K562 (cell line): ENCODE measurements around the gene PRR11. TPM values are rescaled to one million over a fixed set of nuclear protein-coding genes. Genes with fewer than 3 reads are reported as not detected.

Experiments
- CHD1 ChIP-seq: fragments of 200-600 bp; sonication (generic); IDR thresholded peaks from one replicate; pipeline ENCODE4 v1.6.1; 2012; ENCODE audit warnings: mild to moderate bottlenecking, moderate library complexity, low read length, inconsistent platforms
- CREB3L1 ChIP-seq: fragments of 450-650 bp; IDR thresholded peaks from 2 replicates; pipeline ENCODE4 v1.6.1; 2014; ENCODE audit warnings: low read depth, mild to moderate bottlenecking, moderate library complexity, borderline replicate concordance
- DPF2 ChIP-seq: fragments of 450-650 bp; IDR thresholded peaks from 2 replicates; pipeline ENCODE4 v1.6.1; 2016
- E2F4 ChIP-seq: sonication (generic); formaldehyde crosslinking; IDR thresholded peaks from 2 replicates; pipeline ENCODE4 v1.8.0; 2022; ENCODE audit warnings: mild to moderate bottlenecking, low read depth, missing genetic modification reagents
- ESRRB ChIP-seq: fragments of 250-450 bp; sonication (Bioruptor Pico); IDR thresholded peaks from 2 replicates; pipeline ENCODE4 v1.5.0; 2020; ENCODE audit warnings: mild to moderate bottlenecking, moderate library complexity, borderline replicate concordance
- ETS2 ChIP-seq: IDR thresholded peaks from 2 replicates; pipeline ENCODE4 v1.6.1; 2016; ENCODE audit warnings: borderline replicate concordance, missing genetic modification characterization, mild to moderate bottlenecking, moderate library complexity, missing compliant biosample characterization; ENCODE audit not compliant: poor library complexity, severe bottlenecking
- HDAC2 ChIP-seq: fragments of 450-650 bp; IDR thresholded peaks from 2 replicates; pipeline ENCODE4 v1.6.1; 2016; ENCODE audit warnings: mild to moderate bottlenecking
- HMG20B ChIP-seq: fragments of 250-450 bp; sonication (Bioruptor Pico); IDR thresholded peaks from 2 replicates; pipeline ENCODE4 v1.5.0; 2021; ENCODE audit warnings: mild to moderate bottlenecking
- HNRNPUL1 ChIP-seq: fragments of 200-400 bp; formaldehyde crosslinking; IDR thresholded peaks from 2 replicates; pipeline ENCODE4 v1.6.1; 2017; ENCODE audit warnings: low read length
- PBX2 ChIP-seq, 2 experiments: IDR thresholded peaks in 1 of 2; conservative IDR thresholded peaks in 1 of 2; 2 replicates each; pipeline ENCODE4 v1.6.1; 2016; ENCODE audit warnings: low read depth in 2 of 2, mild to moderate bottlenecking in 1 of 2, missing compliant biosample characterization in 1 of 2, missing genetic modification characterization in 1 of 2, moderate library complexity in 1 of 2
- REST ChIP-seq, 2 experiments: fragments of 450-650 bp; formaldehyde crosslinking in 1 of 2; IDR thresholded peaks; 2 replicates each; pipeline versions ENCODE4 v1.4.0 to v1.6.1; 2014 to 2020; ENCODE audit warnings: mild to moderate bottlenecking in 2 of 2, borderline replicate concordance in 1 of 2, low read depth in 1 of 2
- ZNF766 ChIP-seq: fragments of 200-800 bp; sonication (Bioruptor generic); conservative IDR thresholded peaks from 2 replicates; pipeline ENCODE4 v1.6.1; 2016; ENCODE audit warnings: missing genetic modification characterization, missing compliant biosample characterization
- polyA plus RNA-seq, 8 experiments: library from polyadenylated mRNA; depleted of rRNA in 4 of 8; stranded (reverse) in 5 of 8; unstranded in 3 of 8; fragments of >200 nt; fragmentation: Nextera tagmentation in 2 of 8; fragmentation: Illumina TruSeq in 1 of 8; extraction: Ambion mirVana in 2 of 8; extraction: Trizol in 1 of 8; gene quantifications; 2 replicates each; pipeline versions ENCODE4 v1.2.1 to v1.2.3, GENCODE V29; 2011 to 2014; ENCODE audit warnings: inconsistent platforms in 1 of 8, missing spikeins in 1 of 8
- total RNA-seq, 7 experiments: library from RNA; depleted of rRNA in 6 of 7; stranded (reverse); fragments of >200 nt in 6 of 7; fragmentation: Illumina TruSeq in 2 of 7; extraction: Trizol in 2 of 7; gene quantifications; 2 replicates each; pipeline versions ENCODE4 v1.2.1 to v1.2.3, GENCODE V29; 2011 to 2021; ENCODE audit warnings: low replicate concordance in 1 of 7

Gene PRR11
- total and polyA plus RNA-seq, 9 of the 15 experiments (the other 6 are each of a cell fraction or from before 2014, with no cell fraction given): 13.3 to 75.2 (median 46.4) TPM

GRCh38 chr17:59155439-59156177, at the start of gene PRR11 (continued):
- TF ChIP-seq ETS2 (tag) (no peak), E2F4 (CRISPR knock-in tag) (peak; percentile 96), PBX2 (CRISPR knock-in tag; IDR thresholded peaks at IDR 0.05; ENCODE audit: low read depth) (no peak), PBX2 (tag; conservative IDR thresholded peaks at IDR 0.05; ENCODE audit: low read depth) (no peak), CREB3L1 (no peak), CHD1 (peak; percentile 29), DPF2 (0 out of 2 replicates have a peak, but pooled peaks have one; percentile 30), REST (IDR thresholded peaks at IDR 0.05; ENCODE audit: borderline replicate concordance) (no peak), REST (CRISPR knock-in tag; IDR thresholded peaks at IDR 0.05; ENCODE audit: low read depth) (no peak), HDAC2 (no peak), ESRRB (no peak), ZNF766 (no peak), HMG20B (CRISPR knock-in tag) (no peak), HNRNPUL1 (no peak)
